ENCODE measurements around the gene THEMIS. TPM values are rescaled to one million over a fixed set of nuclear protein-coding genes. Genes with fewer than 3 reads are reported as not detected.
"Not testable (repeated sequence)": the region's sequence is repeated elsewhere in the genome, so short reads cannot be mapped to it uniquely, and the experiment has no call there.

Gene THEMIS
- total RNA-seq, 1 donor from 2014 or later: 5.6 TPM

DNA sequence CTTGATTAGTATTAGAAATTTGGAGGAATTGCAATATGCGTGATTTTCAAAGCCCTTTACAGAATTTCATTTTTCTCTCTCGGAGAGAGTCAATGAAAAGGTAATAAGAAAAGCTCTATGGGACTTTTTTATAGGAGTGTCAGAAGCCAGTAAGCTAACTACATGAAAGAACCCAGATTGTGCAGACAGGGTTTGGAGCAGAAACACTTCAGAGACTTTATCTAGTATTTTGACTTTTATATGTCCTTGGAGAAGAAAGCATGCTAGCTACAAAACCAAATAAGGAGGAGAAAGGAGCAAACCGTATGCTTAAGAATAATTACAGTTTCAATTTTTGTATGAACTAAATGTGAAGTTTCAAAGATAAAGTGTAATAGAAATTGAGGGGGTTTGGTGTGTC, 182.2 kb downstream of the THEMIS start:
- DNase-seq (ENCODE audit: low spot score): no peak

DNA sequence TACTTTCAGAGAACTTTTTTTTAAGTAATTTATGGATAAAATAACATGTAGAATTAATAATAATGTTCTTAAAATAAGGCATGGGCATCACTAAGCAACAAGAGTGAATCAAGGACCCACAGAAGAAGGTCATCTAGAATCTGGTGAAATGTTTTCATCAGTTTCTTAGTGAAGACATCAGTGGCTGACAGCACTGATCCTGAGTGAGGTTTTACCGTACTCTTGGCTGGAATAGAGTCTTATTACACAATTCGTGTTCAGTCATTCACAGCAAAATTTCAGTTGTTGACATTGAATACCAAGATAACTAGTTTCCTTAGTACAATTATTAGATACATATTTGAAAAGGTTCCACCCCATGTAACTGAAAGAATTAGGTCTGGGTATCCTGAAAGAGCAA, 183.5 kb downstream of the THEMIS start:
- no peak for DNase-seq (ENCODE audit: low spot score)

DNA sequence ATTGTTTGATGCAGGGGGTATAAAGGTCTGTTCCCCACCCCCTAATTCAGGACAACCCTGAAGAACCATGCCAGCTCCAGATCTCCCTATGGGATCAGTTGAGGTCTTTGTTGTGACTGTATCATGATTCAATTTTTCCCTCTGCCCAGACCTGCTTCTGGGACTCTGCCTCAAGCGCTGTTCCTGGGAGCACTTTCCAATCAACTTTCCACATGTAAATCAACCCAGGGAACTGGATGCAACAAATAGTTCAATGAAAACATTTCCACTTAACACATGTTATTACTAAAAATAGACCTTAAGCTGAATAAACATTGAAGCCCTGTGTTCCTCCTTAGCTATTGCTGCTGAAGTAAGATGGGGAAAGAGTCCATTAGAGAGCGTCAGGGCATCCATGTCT, 184.4 kb downstream of the THEMIS start:
- DNase-seq (ENCODE audit: low spot score): no peak

DNA sequence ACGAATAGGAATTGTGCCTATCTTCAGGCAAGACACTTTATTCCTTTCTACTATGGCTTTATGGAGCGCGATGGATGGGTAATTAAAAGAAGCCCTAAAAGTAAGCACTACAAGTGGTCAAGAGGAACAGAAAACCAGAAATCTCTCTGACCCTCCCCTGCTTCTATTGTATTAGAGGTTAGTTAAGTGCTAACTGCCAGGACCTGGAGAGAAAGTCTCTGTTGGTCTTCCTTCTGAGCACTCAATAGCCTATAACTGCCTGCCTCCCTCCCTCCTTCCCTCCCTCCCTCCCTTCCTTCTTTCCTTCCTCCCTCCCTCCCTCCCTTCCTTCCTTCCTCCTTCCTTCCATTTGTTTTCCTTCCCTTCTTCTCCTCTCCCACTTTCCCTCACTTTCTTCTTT, 190.2 kb downstream of the THEMIS start:
- DNase-seq (ENCODE audit: low spot score): no peak

DNA sequence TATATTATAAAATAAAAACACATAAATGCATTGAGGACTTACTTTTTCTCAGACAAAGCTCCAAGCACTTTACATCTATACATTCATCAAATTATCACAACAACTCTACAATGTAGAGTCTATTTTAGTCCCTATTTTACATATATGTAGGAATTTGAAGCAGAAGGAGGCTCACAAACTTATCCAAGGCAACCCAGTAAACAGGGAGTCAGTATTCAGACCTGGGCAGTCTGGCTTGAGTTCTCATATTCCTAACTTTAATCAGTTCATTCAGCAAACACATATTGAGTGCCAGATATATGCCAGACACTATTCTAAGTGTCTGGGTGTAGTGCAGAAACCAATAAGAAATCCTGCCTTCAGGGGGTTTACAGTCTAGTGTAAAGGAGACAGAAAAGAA, 194.6 kb downstream of the THEMIS start:
- DNase-seq (ENCODE audit: low spot score): no peak

DNA sequence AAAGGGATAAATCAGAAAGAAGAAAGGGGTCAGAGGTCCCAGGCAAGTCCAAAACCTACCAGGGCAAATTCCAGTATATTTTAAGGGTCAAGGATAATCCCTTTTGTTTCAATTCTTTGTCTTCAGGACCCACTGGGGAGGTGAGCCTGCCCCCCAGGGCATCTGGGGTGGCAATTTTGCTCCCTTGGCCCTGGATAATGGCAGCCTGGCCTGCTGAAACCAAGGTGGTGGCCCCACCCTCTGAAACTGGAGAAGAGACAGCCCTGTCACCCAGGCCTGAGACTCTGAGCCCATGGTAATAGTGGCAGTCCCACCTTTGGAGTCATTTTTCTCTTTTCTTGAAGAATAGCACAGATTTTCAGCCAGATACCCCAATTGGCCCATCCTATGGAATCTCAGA, 205.8 kb downstream of the THEMIS start:
- no peak for DNase-seq (ENCODE audit: low spot score)

DNA sequence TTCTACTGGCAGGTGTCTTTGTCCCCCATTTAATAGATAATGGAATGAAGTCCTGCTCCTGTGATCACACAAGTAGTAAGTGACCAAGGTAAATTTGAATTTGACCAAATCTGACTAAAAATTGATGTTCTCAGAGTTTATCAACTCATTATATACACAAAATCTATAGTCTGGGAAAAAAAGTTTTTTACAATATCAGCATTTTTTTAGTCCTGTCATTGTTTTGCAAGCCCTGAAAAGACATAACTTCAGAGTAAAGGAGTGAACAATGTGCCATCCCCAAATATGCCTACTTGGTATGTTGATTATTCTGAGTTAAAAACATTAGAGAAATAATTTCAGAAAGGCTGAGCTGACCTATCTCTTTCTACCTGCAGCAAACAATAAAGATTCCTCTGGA, 209.7 kb downstream of the THEMIS start:
- DNase-seq (ENCODE audit: low spot score): no peak

- DNase-seq (ENCODE audit: low spot score): no peak
Measured at GRCh38 chr6:127690588-127690987, 210.3 kb downstream of the THEMIS start.

DNA sequence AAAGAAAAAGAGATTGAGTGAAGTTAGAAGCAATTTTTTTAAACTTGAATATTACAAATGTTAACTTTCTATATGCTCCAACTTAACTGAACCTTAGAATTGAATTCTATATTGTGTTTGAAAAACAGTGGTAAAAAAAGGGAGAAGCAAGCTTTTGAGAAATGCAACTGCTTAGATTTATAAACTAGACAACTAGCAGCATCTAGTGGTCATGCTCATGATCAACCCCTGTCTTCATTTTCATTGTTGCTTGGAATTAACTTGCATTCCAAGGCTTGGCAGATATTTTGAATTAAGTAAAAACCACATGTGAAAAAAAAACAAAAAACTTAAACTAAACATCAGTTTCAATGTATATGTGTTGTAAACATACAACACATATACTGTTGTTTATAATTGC, 210.8 kb downstream of the THEMIS start:
- no peak for DNase-seq (ENCODE audit: low spot score)

GRCh38 chr6:127687490-127687889, 213.4 kb downstream of the THEMIS start:
- not testable (repeated sequence) for DNase-seq (ENCODE audit: low spot score)

GRCh38 chr6:127686084-127686483, 214.8 kb downstream of the THEMIS start:
- DNase-seq (ENCODE audit: low spot score): no peak

- no peak for DNase-seq (ENCODE audit: low spot score)
Measured at GRCh38 chr6:127684501-127684900, 216.4 kb downstream of the THEMIS start.
